Tibial artery (tissue), 4 donors: ENCODE measurements around the gene GALNT16.

Experiments
- DNase-seq, 2 donors: peaks; one replicate each; pipeline ENCODE4 v3.0.0-alpha.2; 2019
- H3K27ac ChIP-seq, 2 donors: fragments of 200-600 bp; sonication (generic) in 1 of 2; 1 replicate in 1 of 2; 2 replicates in 1 of 2; pipeline ENCODE4 v1.5.1; 2018 to 2019; ENCODE audit warnings: mild to moderate bottlenecking in 1 of 2
- H3K27me3 ChIP-seq, 2 donors: fragments of 200-600 bp; sonication (generic) in 1 of 2; one replicate each; pipeline versions ENCODE4 v1.5.1 to v1.6.0; 2016 to 2019
- H3K36me3 ChIP-seq, 3 donors: fragments of 200-600 bp; sonication (generic) in 2 of 3; one replicate each; pipeline ENCODE4 v1.5.1; 2016 to 2019; ENCODE audit warnings: mild to moderate bottlenecking in 2 of 3
- H3K4me1 ChIP-seq, 4 donors: fragments of 200-600 bp; sonication (generic) in 2 of 4; 1 replicate in 3 of 4; 2 replicates in 1 of 4; pipeline ENCODE4 v1.5.1; 2016 to 2019
- H3K4me3 ChIP-seq, 2 donors: fragments of 200-600 bp; sonication (generic) in 1 of 2; 1 replicate in 1 of 2; 2 replicates in 1 of 2; pipeline ENCODE4 v1.5.1; 2018 to 2019; ENCODE audit warnings: mild to moderate bottlenecking in 2 of 2
- H3K9me3 ChIP-seq, 3 donors: fragments of 200-600 bp; sonication (generic) in 1 of 3; one replicate each; pipeline ENCODE4 v1.5.1; 2016 to 2019
- CTCF ChIP-seq, 2 experiments: fragments of 200-600 bp in 1 of 2; fragments of 450-650 bp in 1 of 2; IDR thresholded peaks; one replicate each; pipeline ENCODE4 v1.5.1; 2017 to 2019; ENCODE audit warnings: antibody characterized with exemption in 2 of 2, mild to moderate bottlenecking in 1 of 2, moderate library complexity in 1 of 2
- intact Hi-C: fragments of 100-400 bp; cut with DNase I; formaldehyde crosslinking; loops from one replicate; pipeline ENCODE4 v1.15.0; 2023; ENCODE audit warnings: low total_unique reads

The GALNT16 gene

GRCh38 chr14:69360438-69361108, 100.6 kb downstream of the GALNT16 start:
- H3K36me3 ChIP-seq = no peaks in the 10 kb centered on the region
- DNase-seq = no peak
- intact Hi-C loops = loop anchor here (5.0 kb wide), 1 partner anchor 118 kb away; no protein-coding TSS in a partner anchor
- H3K27me3 ChIP-seq = peaks cover 0 to 3% of the 10 kb centered on the region in 2 donors
- H3K27ac ChIP-seq = no peak overlapping the region
- no peaks in the 10 kb centered on the region for H3K9me3 ChIP-seq
- peaks cover 0 to 23% (median 10%) of the 10 kb centered on the region in 4 donors for H3K4me1 ChIP-seq
- no peak overlapping the region for H3K4me3 ChIP-seq
- TF ChIP-seq CTCF (IDR thresholded peaks at IDR 0.05) = no peak

- peak; percentile 61 for TF ChIP-seq CTCF (IDR thresholded peaks at IDR 0.05)
- H3K27ac ChIP-seq = no peak overlapping the region
- DNase-seq = peak in 1 of 2 donors; percentile 41
- intact Hi-C loops = loop anchor here (5.0 kb wide), 1 partner anchor 121 kb away; no protein-coding TSS in a partner anchor
- peaks cover 0 to 2% (median 0%) of the 10 kb centered on the region in 4 donors for H3K4me1 ChIP-seq
- no peaks in the 10 kb centered on the region for H3K9me3 ChIP-seq
- H3K4me3 ChIP-seq = no peak overlapping the region
- H3K36me3 ChIP-seq = no peaks in the 10 kb centered on the region
- H3K27me3 ChIP-seq = peaks cover 0 to 7% of the 10 kb centered on the region in 2 donors
Measured at GRCh38 chr14:69363055-69363454, 103.1 kb downstream of the GALNT16 start.

GRCh38 chr14:69363964-69364363, 104.0 kb downstream of the GALNT16 start:
- intact Hi-C loops = loop anchor here (5.0 kb wide), 1 partner anchor 122 kb away; no protein-coding TSS in a partner anchor

GRCh38 chr14:69364378-69364777, 104.4 kb downstream of the GALNT16 start:
- H3K4me1 ChIP-seq = no peaks in the 10 kb centered on the region
- no peak for TF ChIP-seq CTCF (IDR thresholded peaks at IDR 0.05)
- no peak overlapping the region for H3K27ac ChIP-seq
- no peak overlapping the region for H3K4me3 ChIP-seq
- no peaks in the 10 kb centered on the region for H3K9me3 ChIP-seq
- peaks cover 0 to 7% of the 10 kb centered on the region in 2 donors for H3K27me3 ChIP-seq
- no peak for DNase-seq
- no peaks in the 10 kb centered on the region for H3K36me3 ChIP-seq
- intact Hi-C loops = loop anchor here (5.0 kb wide), 1 partner anchor 122 kb away; no protein-coding TSS in a partner anchor

More at GRCh38 chr14:69363964-69364363, 104.0 kb downstream of the GALNT16 start:
- Histone ChIP-seq H3K27me3 (peaks cover 0 to 7% of the 10 kb centered on the region in 2 donors), H3K27ac (no peak overlapping the region), H3K4me1 (no peaks in the 10 kb centered on the region), H3K4me3 (no peak overlapping the region), H3K9me3 (no peaks in the 10 kb centered on the region), H3K36me3 (no peaks in the 10 kb centered on the region)
- no peak for TF ChIP-seq CTCF (IDR thresholded peaks at IDR 0.05)
- DNase-seq = no peak

GRCh38 chr14:69366069-69366468, 106.1 kb downstream of the GALNT16 start:
- H3K27me3 ChIP-seq = peaks cover 0 to 7% of the 10 kb centered on the region in 2 donors
- no peak overlapping the region for H3K27ac ChIP-seq
- no peaks in the 10 kb centered on the region for H3K9me3 ChIP-seq
- H3K4me3 ChIP-seq = no peak overlapping the region
- no peaks in the 10 kb centered on the region for H3K4me1 ChIP-seq
- intact Hi-C loops = no loop called here
- no peak for DNase-seq
- TF ChIP-seq CTCF (IDR thresholded peaks at IDR 0.05) = no peak
- no peaks in the 10 kb centered on the region for H3K36me3 ChIP-seq
